Vagina (tissue), 2 donors: ENCODE data around the gene CYSRT1. TPM values are rescaled to one million over a fixed set of nuclear protein-coding genes. Genes with fewer than 3 reads are reported as not detected.

Source experiments
- DNase-seq, 2 donors: peaks; one replicate each; pipeline ENCODE4 v3.0.0-alpha.2; 2017; ENCODE audit errors: extremely low spot score in 2 of 2
- H3K27ac ChIP-seq: fragments of 200-600 bp; sonication (generic); one replicate; pipeline ENCODE4 v1.5.1; 2019
- H3K27me3 ChIP-seq: fragments of 200-600 bp; sonication (generic); one replicate; pipeline ENCODE4 v1.5.1; 2019
- H3K36me3 ChIP-seq, 2 donors: fragments of 200-600 bp; sonication (generic); one replicate each; pipeline ENCODE4 v1.5.1; 2017 to 2019
- H3K4me1 ChIP-seq: fragments of 200-600 bp; sonication (generic); one replicate; pipeline ENCODE4 v1.5.1; 2019
- H3K4me3 ChIP-seq, 2 donors: fragments of 200-600 bp; sonication (generic); 1 replicate in 1 of 2; 2 replicates in 1 of 2; pipeline ENCODE4 v1.5.1; 2016 to 2019
- H3K9me3 ChIP-seq: fragments of 200-600 bp; sonication (generic); one replicate; pipeline ENCODE4 v1.5.1; 2019
- POLR2A ChIP-seq, 2 donors: fragments of 450-650 bp; IDR thresholded peaks; one replicate each; pipeline ENCODE4 v1.6.1; 2017; ENCODE audit warnings: antibody characterized with exemption in 2 of 2, mild to moderate bottlenecking in 2 of 2, moderate library complexity in 2 of 2
- POLR2AphosphoS5 ChIP-seq, 2 donors: sonication (generic); formaldehyde crosslinking; IDR thresholded peaks; one replicate each; pipeline ENCODE4 v1.9.0; 2017; ENCODE audit warnings: antibody characterized with exemption in 2 of 2, mild to moderate bottlenecking in 2 of 2, low read depth in 1 of 2; ENCODE audit not compliant: insufficient read depth in 1 of 2
- intact Hi-C: fragments of 100-400 bp; cut with DNase I; formaldehyde crosslinking; loops from one replicate; pipeline ENCODE4 v1.15.1; 2023
- total RNA-seq: library from RNA; depleted of rRNA; stranded (reverse); fragments of >200 nt; gene quantifications from one replicate; pipeline ENCODE4 v1.2.3, GENCODE V29; 2016
- TF ChIP-seq, protein P1 (sequence below), 3 experiments: fragments of 450-650 bp in 2 of 3; fragments of 200-600 bp in 1 of 3; sonication (generic) in 1 of 3; IDR thresholded peaks; one replicate each; pipeline ENCODE4 v1.5.1; 2017 to 2019; ENCODE audit warnings: antibody characterized with exemption in 3 of 3, mild to moderate bottlenecking in 2 of 3, moderate library complexity in 2 of 3

The CYSRT1 gene
- total RNA-seq, 1 donor from 2014 or later, result 24.3 TPM

DNA sequence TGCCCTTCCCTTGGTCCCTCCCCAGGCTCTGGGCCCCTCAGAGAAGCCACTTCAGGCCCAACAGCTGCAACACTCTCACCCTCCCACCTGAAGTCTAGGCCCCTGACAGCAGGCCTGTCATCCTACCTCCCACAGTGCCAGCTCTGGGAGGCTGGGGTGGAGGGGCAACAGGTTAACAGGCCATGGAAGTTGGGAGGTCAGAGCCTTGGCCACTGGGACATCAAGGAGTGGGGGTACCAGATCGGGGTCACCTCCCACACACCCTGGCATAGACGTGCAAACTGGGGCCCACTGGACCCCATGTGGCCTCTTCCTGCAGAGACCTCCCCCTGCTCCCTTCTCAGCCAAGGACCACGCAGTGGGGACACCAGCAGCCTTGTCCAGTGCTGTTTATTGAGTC is 33.7 kb upstream of the CYSRT1 start:
- H3K9me3 ChIP-seq, result no peaks in the 10 kb centered on the region
- peaks cover 0 to 10% of the 10 kb centered on the region in 2 donors for H3K36me3 ChIP-seq
- no peaks in the 10 kb centered on the region for H3K27me3 ChIP-seq
- intact Hi-C loops, result loop anchor here (5.0 kb wide), 1 partner anchor 36 kb away; the partner anchor contains the start of genes CYSRT1 and RNF224
- no peak overlapping the region for H3K27ac ChIP-seq
- no peak for DNase-seq
- peaks cover 61% of the 10 kb centered on the region for H3K4me1 ChIP-seq
- no peak overlapping the region for H3K4me3 ChIP-seq
- TF ChIP-seq, protein P1, sequence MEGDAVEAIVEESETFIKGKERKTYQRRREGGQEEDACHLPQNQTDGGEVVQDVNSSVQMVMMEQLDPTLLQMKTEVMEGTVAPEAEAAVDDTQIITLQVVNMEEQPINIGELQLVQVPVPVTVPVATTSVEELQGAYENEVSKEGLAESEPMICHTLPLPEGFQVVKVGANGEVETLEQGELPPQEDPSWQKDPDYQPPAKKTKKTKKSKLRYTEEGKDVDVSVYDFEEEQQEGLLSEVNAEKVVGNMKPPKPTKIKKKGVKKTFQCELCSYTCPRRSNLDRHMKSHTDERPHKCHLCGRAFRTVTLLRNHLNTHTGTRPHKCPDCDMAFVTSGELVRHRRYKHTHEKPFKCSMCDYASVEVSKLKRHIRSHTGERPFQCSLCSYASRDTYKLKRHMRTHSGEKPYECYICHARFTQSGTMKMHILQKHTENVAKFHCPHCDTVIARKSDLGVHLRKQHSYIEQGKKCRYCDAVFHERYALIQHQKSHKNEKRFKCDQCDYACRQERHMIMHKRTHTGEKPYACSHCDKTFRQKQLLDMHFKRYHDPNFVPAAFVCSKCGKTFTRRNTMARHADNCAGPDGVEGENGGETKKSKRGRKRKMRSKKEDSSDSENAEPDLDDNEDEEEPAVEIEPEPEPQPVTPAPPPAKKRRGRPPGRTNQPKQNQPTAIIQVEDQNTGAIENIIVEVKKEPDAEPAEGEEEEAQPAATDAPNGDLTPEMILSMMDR (IDR thresholded peaks at IDR 0.05), result no peak
- TF ChIP-seq POLR2A (IDR thresholded peaks at IDR 0.05) (no peak), POLR2AphosphoS5 (IDR thresholded peaks at IDR 0.05; ENCODE audit: insufficient read depth in 1 of 2, low read depth in 1 of 2) (no peak)

DNA sequence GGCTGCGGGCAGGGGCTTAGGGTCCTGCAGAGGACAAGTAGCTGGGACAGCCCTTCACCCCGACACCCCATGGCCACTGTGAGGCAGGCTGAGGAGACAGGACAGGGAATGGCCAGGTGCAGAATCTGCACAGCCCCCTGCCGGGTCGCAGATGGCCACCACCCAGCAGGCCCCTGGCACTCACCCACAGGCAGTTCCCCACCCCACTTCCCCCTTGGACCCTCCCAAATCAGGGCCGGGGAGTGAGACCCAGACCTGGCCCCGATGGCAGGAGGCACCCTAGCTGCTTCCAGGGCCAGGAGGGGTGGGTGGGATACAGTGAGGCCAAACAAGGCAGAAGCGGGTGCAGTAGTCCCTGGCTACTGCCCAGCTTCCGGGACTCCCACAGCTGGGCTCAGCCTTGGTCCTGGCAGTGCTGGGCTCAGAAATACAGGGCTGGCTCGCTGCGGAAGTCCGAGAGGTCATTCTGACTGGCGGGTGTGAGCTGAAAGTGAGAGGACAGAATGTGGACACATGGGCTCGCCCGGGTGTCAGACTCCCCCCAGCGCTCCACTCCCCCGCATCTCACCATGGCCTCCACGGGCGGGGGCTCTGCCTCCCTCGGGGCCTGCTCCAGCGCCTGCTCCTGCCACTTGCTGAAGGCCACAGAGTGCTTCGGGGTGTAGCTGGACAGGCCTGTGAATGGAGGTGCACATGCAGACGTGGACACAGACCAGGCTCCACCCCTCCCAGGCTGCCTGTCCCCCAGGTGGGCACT is 33.1 kb upstream of the CYSRT1 start:
- H3K4me3 ChIP-seq, result no peak overlapping the region
- peaks cover 0 to 10% of the 10 kb centered on the region in 2 donors for H3K36me3 ChIP-seq
- peaks cover 61% of the 10 kb centered on the region for H3K4me1 ChIP-seq
- TF ChIP-seq POLR2A (IDR thresholded peaks at IDR 0.05) (no peak), POLR2AphosphoS5 (IDR thresholded peaks at IDR 0.05; ENCODE audit: insufficient read depth in 1 of 2, low read depth in 1 of 2) (no peak)
- TF ChIP-seq, protein P1 (IDR thresholded peaks at IDR 0.05), result no peak
- H3K27me3 ChIP-seq, result no peaks in the 10 kb centered on the region
- no peak overlapping the region for H3K27ac ChIP-seq
- DNase-seq, result no peak
- intact Hi-C loops, result loop anchor here (5.0 kb wide), 1 partner anchor 35 kb away; the partner anchor contains the start of genes CYSRT1 and RNF224
- no peaks in the 10 kb centered on the region for H3K9me3 ChIP-seq

DNA sequence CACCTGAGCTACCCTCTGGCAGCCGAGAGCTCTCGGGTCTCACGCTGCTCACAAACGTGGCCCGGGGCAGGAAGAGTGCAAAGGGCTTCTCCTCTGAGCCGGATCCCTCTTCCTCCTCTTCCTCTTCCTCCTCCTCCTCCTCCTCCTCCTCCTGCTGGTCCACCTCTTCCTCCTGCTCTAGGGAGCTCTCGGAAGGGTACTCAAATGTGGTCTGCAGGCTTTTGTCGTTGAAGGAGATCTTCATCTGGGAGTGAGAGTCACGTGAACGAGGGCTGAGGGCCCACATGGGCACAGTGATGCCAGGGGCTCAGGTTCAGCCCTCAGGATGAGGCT is 32.6 kb upstream of the CYSRT1 start:
- TF ChIP-seq, protein P1 (IDR thresholded peaks at IDR 0.05), result no peak
- no peak for TF ChIP-seq POLR2AphosphoS5 (IDR thresholded peaks at IDR 0.05; ENCODE audit: insufficient read depth in 1 of 2, low read depth in 1 of 2)
- no peak for TF ChIP-seq POLR2A (IDR thresholded peaks at IDR 0.05)
- Histone ChIP-seq H3K4me3 (no peak overlapping the region), H3K27ac (no peak overlapping the region), H3K9me3 (no peaks in the 10 kb centered on the region), H3K4me1 (peaks cover 61% of the 10 kb centered on the region), H3K27me3 (no peaks in the 10 kb centered on the region), H3K36me3 (peaks cover 0 to 10% of the 10 kb centered on the region in 2 donors)
- intact Hi-C loops, result loop anchor here (5.0 kb wide), 1 partner anchor 35 kb away; the partner anchor contains the start of genes CYSRT1 and RNF224
- DNase-seq, result no peak

DNA sequence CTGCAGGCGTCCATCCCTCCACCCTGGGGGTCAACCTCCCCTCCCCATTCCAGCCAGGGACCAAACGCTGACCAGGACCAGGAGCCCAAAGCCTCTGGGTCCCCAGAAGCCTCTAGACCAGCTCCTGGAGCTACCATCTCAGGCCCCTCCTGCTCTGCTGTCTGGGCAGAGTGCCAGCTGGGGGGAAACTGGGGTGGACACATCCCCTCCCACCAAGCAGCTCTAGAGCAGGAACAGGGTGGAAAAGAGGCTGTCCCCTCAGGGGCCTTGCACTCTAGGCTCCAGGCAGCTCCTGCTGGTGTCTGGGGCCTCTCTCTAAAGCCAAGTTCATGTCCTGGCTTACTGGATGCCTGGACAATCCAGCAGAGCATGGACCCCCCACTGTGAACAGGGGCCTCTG is 32.1 kb upstream of the CYSRT1 start:
- DNase-seq, result no peak
- Histone ChIP-seq H3K27me3 (no peaks in the 10 kb centered on the region), H3K9me3 (no peaks in the 10 kb centered on the region), H3K4me3 (no peak overlapping the region), H3K4me1 (peaks cover 61% of the 10 kb centered on the region), H3K27ac (no peak overlapping the region), H3K36me3 (peaks cover 0 to 10% of the 10 kb centered on the region in 2 donors)
- intact Hi-C loops, result loop anchor here (5.0 kb wide), 1 partner anchor 34 kb away; the partner anchor contains the start of genes CYSRT1 and RNF224
- TF ChIP-seq POLR2A (IDR thresholded peaks at IDR 0.05) (no peak), POLR2AphosphoS5 (IDR thresholded peaks at IDR 0.05; ENCODE audit: insufficient read depth in 1 of 2, low read depth in 1 of 2) (no peak)
- TF ChIP-seq, protein P1 (IDR thresholded peaks at IDR 0.05), result no peak

DNA sequence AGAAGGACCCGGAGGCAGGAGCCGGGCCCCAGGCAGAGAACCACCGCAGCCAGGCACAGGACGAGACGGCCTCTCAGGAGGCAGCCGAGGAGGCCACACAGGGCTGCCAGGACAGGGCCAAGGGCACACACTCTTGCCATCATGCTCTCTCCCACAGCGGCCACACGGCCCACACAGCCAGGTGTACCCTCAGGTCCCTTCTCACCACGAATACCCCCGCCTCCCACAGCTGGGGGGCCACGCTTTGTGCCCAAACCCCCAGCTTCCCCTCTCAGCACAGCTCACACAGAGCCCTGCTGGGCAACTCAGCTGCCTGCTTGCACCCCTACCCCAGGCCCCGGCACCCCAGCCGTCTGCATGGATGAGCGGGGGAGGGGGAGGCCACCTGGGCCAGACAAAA is 31.2 kb upstream of the CYSRT1 start:
- no peaks in the 10 kb centered on the region for H3K9me3 ChIP-seq
- H3K36me3 ChIP-seq, result peaks cover 0 to 10% of the 10 kb centered on the region in 2 donors
- H3K4me1 ChIP-seq, result peaks cover 69% of the 10 kb centered on the region
- no peak for DNase-seq
- H3K27me3 ChIP-seq, result no peaks in the 10 kb centered on the region
- H3K27ac ChIP-seq, result no peak overlapping the region
- H3K4me3 ChIP-seq, result no peak overlapping the region
- intact Hi-C loops, result loop anchor here (5.0 kb wide), 1 partner anchor 34 kb away; the partner anchor contains the start of genes CYSRT1 and RNF224
- no peak for TF ChIP-seq POLR2AphosphoS5 (IDR thresholded peaks at IDR 0.05; ENCODE audit: insufficient read depth in 1 of 2, low read depth in 1 of 2)
- TF ChIP-seq POLR2A (IDR thresholded peaks at IDR 0.05), result no peak
- TF ChIP-seq, protein P1 (IDR thresholded peaks at IDR 0.05), result no peak
